Liver (tissue), 9 donors: Measurements from ENCODE around the gene CDC25A. TPM values are rescaled to one million over a fixed set of nuclear protein-coding genes. Genes with fewer than 3 reads are reported as not detected.

Experiments used
- DNase-seq: peaks from one replicate; pipeline ENCODE4 v3.0.0-alpha.2; 2017; ENCODE audit warnings: low spot score
- H3K27ac ChIP-seq, 2 donors: one replicate each; pipeline ENCODE4 v1.7.0; 2013; ENCODE audit warnings: inconsistent platforms in 2 of 2, low read length in 2 of 2, control low read depth in 1 of 2, low read depth in 1 of 2, mild to moderate bottlenecking in 1 of 2
- H3K27me3 ChIP-seq, 4 donors: one replicate each; pipeline versions ENCODE4 v1.6.1 to v1.7.0; 2013; ENCODE audit warnings: low read length in 3 of 4, inconsistent platforms in 1 of 4, mild to moderate bottlenecking in 1 of 4, moderate library complexity in 1 of 4; ENCODE audit not compliant: control insufficient read depth in 4 of 4, insufficient read depth in 4 of 4
- H3K36me3 ChIP-seq, 4 donors: one replicate each; pipeline versions ENCODE4 v1.6.1 to v1.7.0; 2013; ENCODE audit warnings: low read length in 3 of 4, mild to moderate bottlenecking in 3 of 4, low read depth in 1 of 4, moderate library complexity in 1 of 4; ENCODE audit not compliant: control insufficient read depth in 4 of 4, insufficient read depth in 3 of 4
- H3K4me1 ChIP-seq, 4 donors: one replicate each; pipeline versions ENCODE4 v1.6.1 to v1.7.0; 2013; ENCODE audit warnings: low read length in 3 of 4, mild to moderate bottlenecking in 3 of 4, moderate library complexity in 1 of 4; ENCODE audit not compliant: control insufficient read depth in 4 of 4, insufficient read depth in 4 of 4
- H3K4me3 ChIP-seq, 3 donors: one replicate each; pipeline versions ENCODE4 v1.6.1 to v1.7.0; 2013; ENCODE audit warnings: low read length in 3 of 3, control low read depth in 1 of 3, low read depth in 1 of 3, mild to moderate bottlenecking in 1 of 3
- H3K9ac ChIP-seq, 2 donors: one replicate each; pipeline ENCODE4 v1.7.0; 2013; ENCODE audit warnings: low read length in 2 of 2, mild to moderate bottlenecking in 2 of 2, moderate library complexity in 2 of 2, control low read depth in 1 of 2, low read depth in 1 of 2
- H3K9me3 ChIP-seq, 4 donors: one replicate each; pipeline versions ENCODE4 v1.6.1 to v1.7.0; 2013; ENCODE audit warnings: low read length in 3 of 4; ENCODE audit not compliant: control insufficient read depth in 4 of 4
- ATF3 ChIP-seq: IDR thresholded peaks from 2 replicates; pipeline ENCODE4 v1.6.1; 2016; ENCODE audit warnings: antibody characterized with exemption
- EGR1 ChIP-seq, 2 donors: IDR thresholded peaks; 2 replicates each; pipeline ENCODE4 v1.6.1; 2016 to 2018; ENCODE audit warnings: antibody characterized with exemption in 2 of 2, low read depth in 2 of 2
- FOXA1 ChIP-seq: IDR thresholded peaks from 2 replicates; pipeline ENCODE4 v1.6.1; 2016; ENCODE audit warnings: antibody characterized with exemption
- FOXA2 ChIP-seq: IDR thresholded peaks from 2 replicates; pipeline ENCODE4 v1.6.1; 2016; ENCODE audit warnings: antibody characterized with exemption
- GABPA ChIP-seq, 2 donors: IDR thresholded peaks in 1 of 2; conservative IDR thresholded peaks in 1 of 2; 2 replicates each; pipeline ENCODE4 v1.6.1; 2016; ENCODE audit warnings: antibody characterized with exemption in 2 of 2, mild to moderate bottlenecking in 1 of 2, moderate library complexity in 1 of 2
- HNF4A ChIP-seq, 2 donors: conservative IDR thresholded peaks; 2 replicates each; pipeline ENCODE4 v1.6.1; 2016; ENCODE audit warnings: antibody characterized with exemption in 2 of 2, mild to moderate bottlenecking in 2 of 2
- HNF4G ChIP-seq: IDR thresholded peaks from 2 replicates; pipeline ENCODE4 v1.6.1; 2016; ENCODE audit warnings: antibody characterized with exemption
- JUND ChIP-seq, 2 donors: IDR thresholded peaks; 2 replicates each; pipeline ENCODE4 v1.6.1; 2016; ENCODE audit warnings: antibody characterized with exemption in 2 of 2
- NR2F2 ChIP-seq: IDR thresholded peaks from 2 replicates; pipeline ENCODE4 v1.6.1; 2016; ENCODE audit warnings: antibody characterized with exemption
- RAD21 ChIP-seq, 2 donors: IDR thresholded peaks; 2 replicates each; pipeline ENCODE4 v1.6.1; 2016; ENCODE audit warnings: antibody characterized with exemption in 2 of 2, mild to moderate bottlenecking in 2 of 2
- REST ChIP-seq: IDR thresholded peaks from 2 replicates; pipeline ENCODE4 v1.6.1; 2016; ENCODE audit warnings: antibody characterized with exemption, mild to moderate bottlenecking
- RXRA ChIP-seq, 2 donors: IDR thresholded peaks; 2 replicates each; pipeline ENCODE4 v1.6.1; 2017 to 2018; ENCODE audit warnings: antibody characterized with exemption in 2 of 2, mild to moderate bottlenecking in 1 of 2
- TAF1 ChIP-seq: conservative IDR thresholded peaks from 2 replicates; pipeline ENCODE4 v1.6.1; 2016; ENCODE audit warnings: antibody characterized with exemption, mild to moderate bottlenecking
- YY1 ChIP-seq: IDR thresholded peaks from 2 replicates; pipeline ENCODE4 v1.6.1; 2016; ENCODE audit warnings: antibody characterized with exemption, mild to moderate bottlenecking
- WGBS: extraction: QIAGEN DNeasy Blood & Tissue Kit; methylation state at CpG from one replicate; pipeline ENCODE4 v1.1.7; 2013; 5-methylcytosine and 5-hydroxymethylcytosine counted together
- polyA plus RNA-seq, 2 donors: library from polyadenylated mRNA; stranded (reverse) in 1 of 2; unstranded in 1 of 2; fragments of 200-250 nt in 1 of 2; fragments of >200 nt in 1 of 2; fragmentation: Nextera tagmentation in 1 of 2; extraction: Ambion mirVana in 1 of 2; gene quantifications; one replicate each; pipeline versions ENCODE4 v1.2.1 to v1.2.3, GENCODE V29; 2013 to 2015
- total RNA-seq, 2 donors: library from RNA; depleted of rRNA; stranded (reverse); fragments of >200 nt; gene quantifications; one replicate each; pipeline ENCODE4 v1.2.3, GENCODE V29; 2014
- TF ChIP-seq, protein P1 (sequence below): fragments of 150-350 bp; IDR thresholded peaks from 2 replicates; pipeline ENCODE4 v1.5.1; 2017; ENCODE audit warnings: improper control_type of control experiment, low read depth, low read length; ENCODE audit not compliant: missing input control
- TF ChIP-seq, protein P2 (sequence below): IDR thresholded peaks from 2 replicates; pipeline ENCODE4 v1.6.1; 2016; ENCODE audit warnings: antibody characterized with exemption
- TF ChIP-seq, protein P3 (sequence below): IDR thresholded peaks from 2 replicates; pipeline ENCODE4 v1.6.1; 2016; ENCODE audit warnings: antibody characterized with exemption
- donor health status: healthy.
- donor health status: healthy.
- donor health status: healthy.
- donor health status: healthy.
- donor health status: healthy.

Gene CDC25A
- total and polyA plus RNA-seq, 4 donors: 0.18 to 29.6 (median 0.60) TPM

GRCh38 chr3:48232232-48232631, 44.0 kb upstream of the CDC25A start (continued):
- TF ChIP-seq YY1 (no peak), HNF4A (conservative IDR thresholded peaks at IDR 0.05) (no peak), RAD21 (IDR thresholded peaks at IDR 0.05) (no peak), JUND (IDR thresholded peaks at IDR 0.05) (no peak), FOXA1 (no peak), FOXA2 (no peak)
- TF ChIP-seq, protein P1, sequence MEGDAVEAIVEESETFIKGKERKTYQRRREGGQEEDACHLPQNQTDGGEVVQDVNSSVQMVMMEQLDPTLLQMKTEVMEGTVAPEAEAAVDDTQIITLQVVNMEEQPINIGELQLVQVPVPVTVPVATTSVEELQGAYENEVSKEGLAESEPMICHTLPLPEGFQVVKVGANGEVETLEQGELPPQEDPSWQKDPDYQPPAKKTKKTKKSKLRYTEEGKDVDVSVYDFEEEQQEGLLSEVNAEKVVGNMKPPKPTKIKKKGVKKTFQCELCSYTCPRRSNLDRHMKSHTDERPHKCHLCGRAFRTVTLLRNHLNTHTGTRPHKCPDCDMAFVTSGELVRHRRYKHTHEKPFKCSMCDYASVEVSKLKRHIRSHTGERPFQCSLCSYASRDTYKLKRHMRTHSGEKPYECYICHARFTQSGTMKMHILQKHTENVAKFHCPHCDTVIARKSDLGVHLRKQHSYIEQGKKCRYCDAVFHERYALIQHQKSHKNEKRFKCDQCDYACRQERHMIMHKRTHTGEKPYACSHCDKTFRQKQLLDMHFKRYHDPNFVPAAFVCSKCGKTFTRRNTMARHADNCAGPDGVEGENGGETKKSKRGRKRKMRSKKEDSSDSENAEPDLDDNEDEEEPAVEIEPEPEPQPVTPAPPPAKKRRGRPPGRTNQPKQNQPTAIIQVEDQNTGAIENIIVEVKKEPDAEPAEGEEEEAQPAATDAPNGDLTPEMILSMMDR: no peak

DNA sequence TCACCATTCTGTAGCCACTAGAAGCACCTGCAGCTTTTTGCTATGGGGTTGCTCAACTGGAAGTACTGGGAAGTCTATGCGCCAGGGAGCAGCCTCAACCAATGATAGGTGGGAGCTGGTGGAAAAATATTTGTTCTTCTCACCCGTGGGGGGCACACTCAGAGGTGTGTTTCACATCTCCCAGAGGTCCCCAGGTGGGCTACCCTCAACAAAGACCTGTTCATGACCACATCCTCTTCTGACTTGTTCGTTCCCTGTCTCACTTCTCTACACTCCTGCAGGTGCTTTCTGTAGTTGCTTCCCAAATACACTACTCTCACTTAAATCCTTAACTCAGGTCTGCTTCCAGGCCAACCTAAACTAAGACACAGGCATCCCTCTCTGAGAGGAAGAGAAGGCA, 38.7 kb upstream of the CDC25A start:
- Histone ChIP-seq H3K4me1 (no peaks in the 10 kb centered on the region), H3K9ac (no peak overlapping the region), H3K27me3 (no peaks in the 10 kb centered on the region), H3K4me3 (no peak overlapping the region), H3K36me3 (no peaks in the 10 kb centered on the region), H3K27ac (no peak overlapping the region), H3K9me3 (no peaks in the 10 kb centered on the region)
- 47% methylated on average over 3 of the region's 3 CpGs for WGBS
- no peak for DNase-seq
- no peak for TF ChIP-seq YY1
- TF ChIP-seq FOXA2: no peak
- no peak for TF ChIP-seq JUND (IDR thresholded peaks at IDR 0.05)
- no peak for TF ChIP-seq FOXA1
- TF ChIP-seq, protein P2, sequence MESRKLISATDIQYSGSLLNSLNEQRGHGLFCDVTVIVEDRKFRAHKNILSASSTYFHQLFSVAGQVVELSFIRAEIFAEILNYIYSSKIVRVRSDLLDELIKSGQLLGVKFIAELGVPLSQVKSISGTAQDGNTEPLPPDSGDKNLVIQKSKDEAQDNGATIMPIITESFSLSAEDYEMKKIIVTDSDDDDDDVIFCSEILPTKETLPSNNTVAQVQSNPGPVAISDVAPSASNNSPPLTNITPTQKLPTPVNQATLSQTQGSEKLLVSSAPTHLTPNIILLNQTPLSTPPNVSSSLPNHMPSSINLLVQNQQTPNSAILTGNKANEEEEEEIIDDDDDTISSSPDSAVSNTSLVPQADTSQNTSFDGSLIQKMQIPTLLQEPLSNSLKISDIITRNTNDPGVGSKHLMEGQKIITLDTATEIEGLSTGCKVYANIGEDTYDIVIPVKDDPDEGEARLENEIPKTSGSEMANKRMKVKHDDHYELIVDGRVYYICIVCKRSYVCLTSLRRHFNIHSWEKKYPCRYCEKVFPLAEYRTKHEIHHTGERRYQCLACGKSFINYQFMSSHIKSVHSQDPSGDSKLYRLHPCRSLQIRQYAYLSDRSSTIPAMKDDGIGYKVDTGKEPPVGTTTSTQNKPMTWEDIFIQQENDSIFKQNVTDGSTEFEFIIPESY: no peak

DNA sequence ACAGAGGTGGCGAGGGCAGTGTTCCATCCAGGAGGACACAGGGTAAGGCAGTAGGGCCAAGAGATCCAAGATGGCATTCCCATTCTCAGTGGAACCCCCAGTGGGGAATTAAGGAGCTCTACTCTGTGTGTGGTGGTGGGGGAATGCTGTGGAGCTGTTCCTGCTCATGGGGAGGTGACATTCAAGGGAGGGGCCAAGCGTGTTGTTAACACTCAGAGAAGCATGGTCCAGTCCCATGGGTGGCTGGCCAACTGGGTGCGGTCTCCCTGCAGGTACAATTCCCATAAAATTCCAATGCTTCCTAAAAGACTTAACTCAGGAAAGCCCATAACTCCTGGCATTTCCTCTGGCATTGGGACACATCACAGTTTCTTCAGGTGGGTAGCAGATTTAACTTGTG, 37.4 kb upstream of the CDC25A start:
- Histone ChIP-seq H3K4me3 (no peak overlapping the region), H3K27me3 (no peaks in the 10 kb centered on the region), H3K4me1 (no peaks in the 10 kb centered on the region), H3K9ac (no peak overlapping the region), H3K36me3 (no peaks in the 10 kb centered on the region), H3K9me3 (no peaks in the 10 kb centered on the region), H3K27ac (no peak overlapping the region)
- no peak for DNase-seq
- TF ChIP-seq HNF4G (no peak), EGR1 (IDR thresholded peaks at IDR 0.05; ENCODE audit: low read depth in 2 of 2) (no peak), YY1 (no peak), JUND (IDR thresholded peaks at IDR 0.05) (no peak), RAD21 (IDR thresholded peaks at IDR 0.05) (no peak), NR2F2 (no peak), ATF3 (no peak), FOXA2 (no peak), REST (no peak), RXRA (IDR thresholded peaks at IDR 0.05) (no peak), TAF1 (no peak), HNF4A (conservative IDR thresholded peaks at IDR 0.05) (no peak), FOXA1 (no peak), GABPA (IDR thresholded peaks at IDR 0.05 in 1 of 2, conservative IDR thresholded peaks at IDR 0.05 in 1 of 2) (no peak)
- TF ChIP-seq, protein P1: no peak
- TF ChIP-seq, protein P2: no peak
- TF ChIP-seq, protein P3, sequence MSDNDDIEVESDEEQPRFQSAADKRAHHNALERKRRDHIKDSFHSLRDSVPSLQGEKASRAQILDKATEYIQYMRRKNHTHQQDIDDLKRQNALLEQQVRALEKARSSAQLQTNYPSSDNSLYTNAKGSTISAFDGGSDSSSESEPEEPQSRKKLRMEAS: no peak
- 83% methylated on average over 3 of the region's 3 CpGs for WGBS
